ENCODE data around the gene BBS9. TPM values are rescaled to one million over a fixed set of nuclear protein-coding genes. Genes with fewer than 3 reads are reported as not detected.

The BBS9 gene
- polyA plus RNA-seq, 1 experiment = 6.5 TPM

DNA sequence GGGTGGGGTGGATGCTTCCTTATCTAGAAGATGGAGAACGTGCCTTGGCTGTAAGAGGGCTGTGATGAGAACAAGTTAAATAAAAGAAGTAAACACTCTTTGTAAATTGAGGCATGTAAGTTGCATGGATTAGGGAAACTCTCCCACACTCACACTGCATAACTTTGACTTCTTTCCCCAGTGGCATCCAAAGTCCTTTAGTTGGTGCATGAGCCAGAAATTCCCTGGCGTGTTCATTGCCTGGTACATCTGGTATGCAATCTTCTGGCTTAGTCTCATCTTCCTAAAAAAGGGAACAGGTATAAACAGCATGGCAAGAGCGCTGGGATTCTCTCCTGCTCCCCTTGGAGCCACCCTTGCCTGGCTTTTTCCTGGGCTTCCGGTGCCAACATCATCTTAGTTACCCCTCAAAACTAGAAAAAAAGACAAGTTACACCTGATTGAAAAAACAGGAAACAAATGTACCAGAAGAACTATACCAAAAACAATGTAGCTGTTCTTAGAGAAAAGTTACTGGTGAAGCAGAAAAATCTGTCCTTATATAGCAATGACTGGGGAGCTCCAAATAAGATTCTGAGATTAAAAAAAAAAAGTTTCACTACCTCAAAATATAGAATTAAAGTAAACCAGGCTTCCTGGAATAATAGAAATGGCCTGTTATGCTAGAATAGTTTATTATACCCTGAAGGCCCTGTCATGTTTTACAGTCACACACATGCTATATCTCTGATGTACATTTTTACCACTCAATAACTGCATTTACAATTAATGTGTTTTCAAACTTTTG lies 30.0 kb upstream of the BBS9 start:
- CTCF ChIA-PET = interaction anchor here (1.5 kb wide), 1 partner anchor 9 kb away, joined by 6 read pairs; the partner anchor contains the start of gene RP9
- TF ChIP-seq, protein P1, sequence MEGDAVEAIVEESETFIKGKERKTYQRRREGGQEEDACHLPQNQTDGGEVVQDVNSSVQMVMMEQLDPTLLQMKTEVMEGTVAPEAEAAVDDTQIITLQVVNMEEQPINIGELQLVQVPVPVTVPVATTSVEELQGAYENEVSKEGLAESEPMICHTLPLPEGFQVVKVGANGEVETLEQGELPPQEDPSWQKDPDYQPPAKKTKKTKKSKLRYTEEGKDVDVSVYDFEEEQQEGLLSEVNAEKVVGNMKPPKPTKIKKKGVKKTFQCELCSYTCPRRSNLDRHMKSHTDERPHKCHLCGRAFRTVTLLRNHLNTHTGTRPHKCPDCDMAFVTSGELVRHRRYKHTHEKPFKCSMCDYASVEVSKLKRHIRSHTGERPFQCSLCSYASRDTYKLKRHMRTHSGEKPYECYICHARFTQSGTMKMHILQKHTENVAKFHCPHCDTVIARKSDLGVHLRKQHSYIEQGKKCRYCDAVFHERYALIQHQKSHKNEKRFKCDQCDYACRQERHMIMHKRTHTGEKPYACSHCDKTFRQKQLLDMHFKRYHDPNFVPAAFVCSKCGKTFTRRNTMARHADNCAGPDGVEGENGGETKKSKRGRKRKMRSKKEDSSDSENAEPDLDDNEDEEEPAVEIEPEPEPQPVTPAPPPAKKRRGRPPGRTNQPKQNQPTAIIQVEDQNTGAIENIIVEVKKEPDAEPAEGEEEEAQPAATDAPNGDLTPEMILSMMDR (IDR thresholded peaks at IDR 0.05; ENCODE audit: insufficient read depth, low read depth, low read length) = no peak
- DNase-seq (ENCODE audit: low read depth) = no peak
- peaks cover 17% of the 10 kb centered on the region for H3K36me3 ChIP-seq (ENCODE audit: control insufficient read depth, insufficient read depth, low read length)
- no peak overlapping the region for H3K4me3 ChIP-seq (ENCODE audit: low read depth, low read length)
- H3K27me3 ChIP-seq (ENCODE audit: control insufficient read depth, insufficient read depth, low read length) = no peaks in the 10 kb centered on the region
- POLR2A ChIA-PET = no interaction called here

DNA sequence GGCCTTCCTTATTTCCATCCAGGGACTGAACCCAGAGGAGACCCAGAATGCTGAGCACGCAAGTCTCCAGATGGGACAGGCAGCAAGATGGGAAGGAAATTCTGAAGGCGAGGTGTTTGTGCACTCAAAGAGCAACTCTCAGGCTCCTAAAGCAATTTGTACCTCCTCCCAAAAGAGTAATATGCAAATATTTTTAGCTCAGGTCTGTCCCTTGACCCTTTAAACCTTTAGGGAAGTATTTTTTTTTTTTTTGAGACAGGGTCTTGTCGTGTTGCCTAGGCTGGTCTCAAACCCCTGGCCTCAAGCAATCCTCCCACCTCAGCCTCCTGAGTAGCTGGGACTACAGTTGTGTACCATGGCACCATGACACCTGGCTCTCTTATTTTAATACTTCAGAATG lies 28.6 kb upstream of the BBS9 start:
- no peak overlapping the region for H3K4me3 ChIP-seq (ENCODE audit: low read depth, low read length)
- peaks cover 17% of the 10 kb centered on the region for H3K36me3 ChIP-seq (ENCODE audit: control insufficient read depth, insufficient read depth, low read length)
- no peaks in the 10 kb centered on the region for H3K27me3 ChIP-seq (ENCODE audit: control insufficient read depth, insufficient read depth, low read length)
- TF ChIP-seq, protein P1 (IDR thresholded peaks at IDR 0.05; ENCODE audit: insufficient read depth, low read depth, low read length) = no peak
- no peak for DNase-seq (ENCODE audit: low read depth)
- ChIA-PET CTCF (no interaction called here), POLR2A (no interaction called here)

DNA sequence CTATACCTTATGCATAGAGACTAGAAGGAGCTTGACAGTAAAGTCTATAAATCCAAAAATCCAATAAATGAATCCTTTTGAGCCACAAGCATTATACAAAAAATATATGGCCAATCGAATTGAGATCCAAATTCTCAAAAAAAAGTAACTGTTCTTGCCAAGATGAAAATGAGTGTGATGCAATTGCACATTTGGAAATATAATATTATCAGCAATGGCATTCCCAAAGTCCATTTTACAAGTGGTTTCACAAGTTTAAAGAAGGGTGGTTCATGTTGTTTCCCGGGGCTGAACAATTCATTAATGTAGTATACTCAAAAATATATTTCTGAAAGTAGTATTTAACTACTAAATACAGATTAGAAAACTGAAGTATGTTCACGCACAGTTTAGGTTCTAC lies 27.5 kb upstream of the BBS9 start:
- CTCF ChIA-PET = interaction anchor here (0.6 to 1.7 kb wide), 3 partner anchors 13 to 301 kb away, joined by 3 read pairs; no protein-coding TSS in a partner anchor

DNA sequence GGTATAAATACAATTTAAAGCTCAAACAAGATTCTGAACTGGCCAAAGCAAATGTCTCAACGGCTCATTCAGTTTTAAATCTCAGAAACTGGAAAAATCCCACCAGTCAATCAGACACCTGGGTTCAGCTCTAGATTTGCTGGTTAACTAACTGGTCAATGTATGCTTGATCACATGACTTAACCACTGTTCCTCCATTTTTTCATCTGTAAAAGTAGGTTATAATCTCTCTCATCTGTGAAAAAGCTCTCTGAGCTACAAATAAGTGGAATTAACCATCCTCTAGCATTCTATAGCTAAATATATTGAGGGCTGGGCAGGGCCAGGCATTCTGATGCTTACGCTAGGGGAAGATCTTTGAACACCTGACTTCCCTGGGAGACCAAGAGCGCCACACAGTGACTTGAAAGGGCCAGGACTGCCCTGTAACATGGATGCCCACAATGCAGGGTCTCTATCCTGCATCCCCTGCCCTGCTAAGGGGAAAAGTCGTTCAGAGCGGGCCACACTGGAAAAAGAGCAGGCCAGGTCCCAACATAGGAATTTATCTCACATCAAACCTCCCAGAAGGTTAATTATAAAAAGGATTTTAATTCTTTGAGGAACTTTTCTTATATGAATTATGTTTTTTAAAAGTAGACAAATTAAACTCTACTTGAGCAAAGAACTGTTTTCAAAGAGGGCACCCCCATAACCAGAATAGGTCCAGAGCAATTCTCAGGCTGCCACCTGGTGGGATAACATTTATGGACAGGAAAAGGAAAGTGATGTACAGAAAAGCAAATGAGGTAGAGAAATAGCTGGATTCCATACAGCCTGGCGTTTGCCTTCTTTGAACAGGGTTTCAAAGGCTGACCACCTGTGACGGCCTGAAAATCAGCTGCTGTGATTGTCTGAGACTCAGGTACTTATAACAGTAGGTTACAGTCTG lies 22.0 kb upstream of the BBS9 start:
- POLR2A ChIA-PET = interaction anchor here (1.0 kb wide), 1 partner anchor 45 kb away, joined by 3 read pairs; the partner anchor contains the start of gene NT5C3A
- no peaks in the 10 kb centered on the region for H3K36me3 ChIP-seq (ENCODE audit: control insufficient read depth, insufficient read depth, low read length)
- CTCF ChIA-PET = interaction anchor here (0.7 to 4.9 kb wide), 27 partner anchors 8 to 617 kb away, joined by 3 to 49 read pairs (median 5); partner anchors contain the start of genes KBTBD2, LSM5 and NT5C3A
- TF ChIP-seq, protein P1 (IDR thresholded peaks at IDR 0.05; ENCODE audit: insufficient read depth, low read depth, low read length) = peak; percentile 58
- no peak for DNase-seq (ENCODE audit: low read depth)
- no peaks in the 10 kb centered on the region for H3K27me3 ChIP-seq (ENCODE audit: control insufficient read depth, insufficient read depth, low read length)
- peak overlapping the region; percentile 60 for H3K4me3 ChIP-seq (ENCODE audit: low read depth, low read length)

More for the DNA sequence above, 27.5 kb upstream of the BBS9 start:
- DNase-seq (ENCODE audit: low read depth) = no peak
- POLR2A ChIA-PET = no interaction called here
- Histone ChIP-seq H3K27me3 (ENCODE audit: control insufficient read depth, insufficient read depth, low read length) (no peaks in the 10 kb centered on the region), H3K4me3 (ENCODE audit: low read depth, low read length) (no peak overlapping the region), H3K36me3 (ENCODE audit: control insufficient read depth, insufficient read depth, low read length) (peaks cover 12% of the 10 kb centered on the region)
- TF ChIP-seq, protein P1 (IDR thresholded peaks at IDR 0.05; ENCODE audit: insufficient read depth, low read depth, low read length) = no peak

All from BJ (cell line).